ENCODE measurements around the gene L1CAM.
A peak's percentile ranks its signal among the peaks of the same experiment; 100 is the strongest.

Gene L1CAM

GRCh38 chrX:153871451-153871850 is 14.5 kb downstream of the L1CAM start:
- no peak for DNase-seq (ENCODE audit: low read depth)
- TF ChIP-seq CTCF (conservative IDR thresholded peaks at IDR 0.05; ENCODE audit: low read depth, low read length) = no peak
- no peak overlapping the region for H3K4me3 ChIP-seq (ENCODE audit: low read depth, low read length)

GRCh38 chrX:153870791-153871360 is 15.1 kb downstream of the L1CAM start:
- DNase-seq (ENCODE audit: low read depth) = no peak
- no peak overlapping the region for H3K4me3 ChIP-seq (ENCODE audit: low read depth, low read length)
- TF ChIP-seq CTCF (conservative IDR thresholded peaks at IDR 0.05; ENCODE audit: low read depth, low read length) = peak; percentile 9

- no peak overlapping the region for H3K4me3 ChIP-seq (ENCODE audit: low read depth, low read length)
- TF ChIP-seq CTCF (conservative IDR thresholded peaks at IDR 0.05; ENCODE audit: low read depth, low read length) = no peak
- no peak for DNase-seq (ENCODE audit: low read depth)
Observed at GRCh38 chrX:153870288-153870690, 15.7 kb downstream of the L1CAM start.

GRCh38 chrX:153869473-153870287 is 16.3 kb downstream of the L1CAM start:
- no peak overlapping the region for H3K4me3 ChIP-seq (ENCODE audit: low read depth, low read length)
- TF ChIP-seq CTCF (conservative IDR thresholded peaks at IDR 0.05; ENCODE audit: low read depth, low read length) = no peak
- no peak for DNase-seq (ENCODE audit: low read depth)

- TF ChIP-seq CTCF (conservative IDR thresholded peaks at IDR 0.05; ENCODE audit: low read depth, low read length) = no peak
- H3K4me3 ChIP-seq (ENCODE audit: low read depth, low read length) = no peak overlapping the region
- no peak for DNase-seq (ENCODE audit: low read depth)
Observed at GRCh38 chrX:153868576-153869472, 17.1 kb downstream of the L1CAM start.

GRCh38 chrX:153867671-153868070 is 18.3 kb downstream of the L1CAM start:
- H3K4me3 ChIP-seq (ENCODE audit: low read depth, low read length) = no peak overlapping the region
- no peak for TF ChIP-seq CTCF (conservative IDR thresholded peaks at IDR 0.05; ENCODE audit: low read depth, low read length)
- no peak for DNase-seq (ENCODE audit: low read depth)
